Measurements from ENCODE around the gene TRIP13.
A peak's percentile ranks its signal among the peaks of the same experiment; 100 is the strongest.
"Not testable (repeated sequence)": the region's sequence is repeated elsewhere in the genome, so short reads cannot be mapped to it uniquely, and the experiment has no call there.

TRIP13 gene

DNA sequence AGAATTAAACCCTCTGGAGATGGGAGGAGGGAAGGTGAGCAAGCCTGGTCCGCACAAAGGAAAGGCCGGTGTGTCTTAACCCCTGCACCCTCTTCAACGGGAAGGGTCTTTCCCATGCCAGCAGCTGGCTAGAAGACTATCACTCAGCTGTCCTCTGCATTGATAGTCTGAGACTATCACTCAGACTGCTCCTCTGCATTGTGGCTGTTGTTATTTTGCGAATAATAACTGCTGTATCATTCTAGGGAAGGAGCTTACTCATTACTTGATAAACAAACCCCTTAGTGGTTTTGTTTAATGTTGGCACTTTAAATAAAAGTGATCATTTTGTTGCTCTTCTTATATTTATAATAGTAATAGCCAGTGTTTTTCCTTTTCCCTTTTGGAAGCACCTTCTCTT is 8.1 kb downstream of the TRIP13 start:
- DNase-seq: no peak

DNA sequence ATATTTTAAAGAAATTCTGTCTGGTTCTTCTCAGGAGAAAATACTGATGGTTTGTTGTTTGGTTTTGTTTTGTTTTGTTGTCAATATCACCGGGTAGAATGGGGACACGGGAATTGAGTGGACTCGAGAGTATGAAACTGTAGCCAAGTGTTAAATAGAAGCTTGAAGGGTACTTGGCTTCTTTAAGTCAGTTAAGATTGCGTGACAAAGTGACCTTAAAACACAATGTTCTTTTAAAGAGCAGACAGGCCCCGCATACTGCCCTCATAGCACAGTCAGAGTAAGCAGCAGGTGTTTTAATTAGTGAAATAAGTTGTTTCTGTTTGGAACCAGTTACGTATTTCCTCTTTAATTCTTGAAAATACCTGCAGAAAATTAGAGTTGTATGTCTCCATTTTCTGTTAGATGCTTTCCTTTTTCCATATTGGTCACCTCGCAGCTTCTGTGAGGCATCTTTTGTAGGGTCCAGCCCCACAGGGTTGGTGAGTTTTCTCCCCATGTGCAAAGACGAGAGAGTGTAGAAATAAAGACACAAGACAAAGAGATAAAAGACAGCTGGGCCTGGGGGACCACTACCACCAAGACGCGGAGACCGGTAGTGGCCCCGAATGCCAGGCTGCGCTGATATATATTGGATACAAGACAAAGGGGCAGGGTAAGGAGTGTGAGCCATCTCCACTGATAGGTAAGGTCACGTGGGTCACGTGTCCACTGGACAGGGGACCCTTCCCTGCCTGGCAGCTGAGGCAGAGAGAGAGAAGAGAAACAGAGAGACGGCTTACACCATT is 9.6 kb downstream of the TRIP13 start:
- DNase-seq: no peak

DNA sequence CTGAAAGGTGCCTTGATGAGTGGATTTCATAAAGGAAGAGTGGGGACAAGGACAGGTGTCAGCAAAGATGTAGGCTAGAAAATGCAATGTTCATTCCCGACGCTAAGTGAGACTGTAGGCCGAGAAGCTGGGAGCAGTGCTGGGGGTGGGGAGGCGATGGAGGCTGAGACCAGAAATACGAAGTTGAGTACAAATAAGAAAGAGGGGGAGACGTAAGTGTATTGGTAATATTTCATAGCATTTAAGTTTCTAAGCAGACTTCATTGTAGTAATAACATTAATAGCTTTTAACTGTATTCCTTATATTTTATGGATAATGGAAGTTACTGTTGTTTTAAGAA is 11.0 kb downstream of the TRIP13 start:
- DNase-seq: no peak

DNA sequence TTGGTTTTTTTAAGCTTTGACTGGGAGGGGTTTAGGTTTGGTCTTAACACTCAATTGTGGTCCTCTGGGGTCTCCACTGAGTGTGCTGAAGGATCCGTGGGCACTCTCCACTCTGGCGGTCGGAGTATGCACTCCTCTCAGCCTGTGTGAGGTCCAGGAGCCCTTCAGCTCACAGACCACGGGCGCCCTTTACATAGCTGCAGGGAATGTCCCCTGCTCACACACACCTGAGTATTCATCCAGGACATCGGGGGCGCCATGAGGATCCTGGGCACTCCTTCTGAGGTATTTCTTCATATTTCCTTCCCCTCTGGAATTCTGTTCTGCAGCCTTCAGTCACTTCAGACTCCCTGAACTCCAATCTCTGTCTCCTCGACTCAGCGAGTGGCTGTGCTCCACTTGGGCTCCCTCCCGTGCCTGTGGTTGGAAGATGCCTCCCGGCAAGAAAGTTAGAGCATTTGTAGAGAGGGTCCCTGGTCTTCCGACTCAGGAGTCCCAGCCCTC is 12.5 kb downstream of the TRIP13 start:
- no peak for DNase-seq

DNA sequence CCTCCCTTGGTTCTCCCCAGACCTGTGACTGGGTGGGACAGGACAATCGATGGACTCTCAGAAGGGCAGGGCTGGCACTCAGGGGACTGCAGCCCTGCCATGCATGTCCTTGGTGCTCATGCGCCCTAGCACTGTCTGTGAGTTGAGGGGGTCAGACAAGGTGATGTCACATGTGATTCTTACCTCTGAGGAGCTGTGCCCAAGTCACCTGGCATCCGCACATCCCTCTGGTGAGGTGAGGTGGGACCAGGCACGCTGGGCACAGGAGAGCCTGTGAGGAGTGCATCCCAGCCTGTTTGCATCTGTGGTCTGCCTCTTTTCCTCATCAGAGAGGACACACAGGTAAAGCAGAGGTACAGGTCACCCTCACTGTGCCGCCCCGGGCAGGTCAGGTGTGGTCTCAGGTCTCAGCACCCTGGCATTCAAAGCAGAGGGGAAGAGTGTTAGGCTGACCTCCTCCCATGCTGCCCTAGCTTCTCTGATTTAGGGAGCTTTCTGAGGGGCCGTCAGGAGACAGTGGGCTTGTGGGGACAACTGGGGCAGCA is 14.8 kb downstream of the TRIP13 start:
- no peak for DNase-seq

DNA sequence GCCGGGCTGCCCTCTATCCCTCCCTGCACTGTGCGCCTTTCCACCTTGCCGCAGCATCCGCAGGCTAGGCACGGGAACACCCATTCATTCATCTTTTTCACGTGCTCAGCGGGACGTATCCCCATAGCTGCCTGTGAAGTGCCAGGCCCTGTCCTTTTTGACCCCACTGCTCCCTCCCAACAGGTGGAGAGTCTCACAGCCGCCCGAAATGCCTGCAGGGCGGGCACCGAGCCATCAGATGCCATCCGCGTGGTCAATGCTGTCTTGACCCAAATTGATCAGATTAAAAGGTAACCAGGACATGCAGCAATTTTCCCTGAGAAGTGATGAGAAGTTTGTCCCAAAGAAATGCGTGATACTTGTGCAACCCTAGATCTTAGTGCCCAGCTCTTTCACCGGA is 15.5 kb downstream of the TRIP13 start:
- DNase-seq: no peak

DNA sequence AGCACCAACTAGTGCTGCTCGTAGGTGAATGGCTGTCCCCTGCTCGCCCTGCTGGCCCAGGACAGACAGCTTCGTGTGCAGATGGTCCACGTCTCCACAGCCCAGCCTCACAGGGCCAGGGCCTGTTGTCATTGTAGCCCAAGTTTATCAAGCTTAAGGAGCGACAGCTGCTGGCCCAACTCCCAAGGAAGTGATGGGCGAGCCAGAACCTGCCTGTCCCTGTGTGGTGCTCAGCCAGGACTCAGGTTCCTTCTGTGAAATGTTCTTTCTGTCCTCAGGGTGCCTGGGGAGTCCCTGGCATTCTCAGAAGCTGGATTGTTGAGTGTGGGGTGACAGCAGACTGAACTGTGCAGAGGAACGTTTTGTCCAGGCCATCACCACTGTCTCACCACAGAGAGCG is 16.4 kb downstream of the TRIP13 start:
- no peak for DNase-seq

DNA sequence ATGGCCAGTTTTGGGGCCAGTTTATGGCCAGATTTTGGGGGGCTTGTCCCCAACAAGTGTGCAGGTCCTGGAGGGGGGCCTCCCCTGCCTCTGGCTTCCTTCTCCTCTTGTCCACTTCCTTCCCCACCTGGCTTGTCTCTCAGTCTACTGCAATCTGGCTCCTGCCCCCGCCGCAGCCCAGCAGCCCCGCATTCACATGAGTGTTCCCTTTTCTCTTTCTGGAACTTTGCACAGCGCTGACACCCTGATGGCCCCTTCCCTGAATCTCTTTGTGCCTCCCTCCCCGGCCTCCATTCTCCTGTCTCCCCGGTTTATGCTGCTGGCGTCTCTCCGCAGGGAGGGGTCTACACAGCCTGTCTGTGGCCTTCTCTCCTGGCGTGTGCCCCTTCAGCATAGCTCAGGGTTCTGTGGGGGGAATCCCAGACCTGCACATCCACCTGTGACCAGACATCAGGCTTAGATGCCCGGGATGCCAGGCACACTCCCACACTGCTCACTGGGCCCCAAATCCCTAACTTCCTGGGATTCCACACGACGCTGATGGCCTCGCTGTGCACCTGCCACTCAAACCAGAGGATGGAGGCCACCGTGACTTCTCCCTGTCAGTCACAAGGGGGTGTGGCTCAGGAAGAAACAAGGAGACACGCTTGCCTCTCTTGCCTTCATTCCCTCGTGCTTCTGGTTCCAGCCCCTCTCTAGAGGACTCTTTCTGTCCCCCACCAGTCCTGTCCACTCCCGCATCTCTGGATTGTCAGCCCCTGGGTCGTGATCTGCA is 17.5 kb downstream of the TRIP13 start:
- no peak for DNase-seq

DNA sequence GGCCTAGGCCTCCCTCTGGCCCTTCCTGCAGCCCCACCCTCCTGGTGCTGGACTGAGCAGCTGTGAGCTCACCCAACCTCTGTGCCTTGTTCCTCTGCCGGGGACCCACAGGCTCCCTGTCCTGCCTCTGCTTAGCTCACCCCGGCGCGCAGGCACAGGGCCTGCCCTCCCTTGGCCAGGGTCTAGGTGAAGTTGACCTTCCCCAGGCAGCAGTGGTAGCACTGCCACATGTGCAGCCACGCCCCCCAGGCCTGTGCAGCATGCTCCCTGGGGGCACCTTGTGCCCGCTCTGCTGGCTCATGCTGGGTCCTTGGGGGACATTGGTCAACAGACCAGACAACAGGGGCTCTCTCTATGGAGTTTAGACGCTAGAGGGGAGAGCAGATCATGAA is 18.1 kb downstream of the TRIP13 start:
- no peak for DNase-seq

DNA sequence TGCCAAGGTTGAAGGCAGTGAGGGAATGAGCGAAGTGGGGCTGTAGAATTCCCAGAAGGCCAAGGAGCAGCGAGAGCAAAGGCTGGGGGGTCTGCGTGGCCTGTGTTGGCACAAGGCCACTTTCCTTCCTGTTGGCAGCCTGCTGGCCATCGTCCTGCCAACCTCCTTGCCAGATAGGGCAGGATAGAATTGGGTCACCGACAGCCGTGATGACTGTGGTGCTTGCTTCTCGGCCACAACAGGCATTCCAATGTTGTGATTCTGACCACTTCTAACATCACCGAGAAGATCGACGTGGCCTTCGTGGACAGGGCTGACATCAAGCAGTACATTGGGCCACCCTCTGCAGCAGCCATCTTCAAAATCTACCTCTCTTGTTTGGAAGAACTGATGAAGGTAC is 18.9 kb downstream of the TRIP13 start:
- DNase-seq: no peak

DNA sequence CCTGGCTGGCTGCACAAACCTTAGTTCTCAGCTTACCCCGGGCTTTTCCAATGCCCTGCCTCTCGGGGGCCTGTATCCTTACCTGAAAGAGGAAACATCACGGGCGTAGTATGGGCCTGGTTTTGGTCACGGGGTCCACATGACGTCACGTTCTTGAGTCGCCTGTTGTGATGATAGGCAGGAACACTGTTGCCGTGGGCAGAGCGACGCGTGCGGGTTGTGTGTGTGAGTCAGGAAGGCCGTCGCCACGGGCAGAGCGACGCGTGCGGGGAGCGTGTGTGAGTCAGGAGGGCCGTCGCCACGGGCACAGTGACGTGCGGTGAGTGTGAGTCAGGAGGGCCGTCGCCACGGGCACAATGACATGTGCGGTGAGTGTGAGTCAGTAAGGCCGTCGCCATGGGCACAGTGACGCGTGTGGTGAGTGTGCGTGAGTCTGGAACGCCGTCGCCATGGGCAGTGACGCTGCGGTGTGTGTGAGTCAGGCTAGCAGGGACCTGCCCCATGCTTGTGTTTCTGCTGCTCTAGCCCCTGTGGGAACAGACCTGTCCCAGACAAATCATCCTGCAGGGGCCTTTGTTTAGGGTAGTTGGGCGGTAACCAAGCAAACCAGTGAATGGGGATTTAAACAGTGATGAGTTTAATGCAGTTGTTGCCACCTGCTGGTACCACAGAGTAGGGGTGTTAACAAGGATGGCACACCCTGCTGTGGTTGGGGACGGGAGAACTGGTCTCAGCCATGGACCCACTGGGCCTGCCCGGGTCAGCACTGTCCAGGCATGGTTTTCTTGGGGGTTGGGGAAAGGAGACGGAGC is 19.8 kb downstream of the TRIP13 start:
- peak; percentile 71 for DNase-seq

DNA sequence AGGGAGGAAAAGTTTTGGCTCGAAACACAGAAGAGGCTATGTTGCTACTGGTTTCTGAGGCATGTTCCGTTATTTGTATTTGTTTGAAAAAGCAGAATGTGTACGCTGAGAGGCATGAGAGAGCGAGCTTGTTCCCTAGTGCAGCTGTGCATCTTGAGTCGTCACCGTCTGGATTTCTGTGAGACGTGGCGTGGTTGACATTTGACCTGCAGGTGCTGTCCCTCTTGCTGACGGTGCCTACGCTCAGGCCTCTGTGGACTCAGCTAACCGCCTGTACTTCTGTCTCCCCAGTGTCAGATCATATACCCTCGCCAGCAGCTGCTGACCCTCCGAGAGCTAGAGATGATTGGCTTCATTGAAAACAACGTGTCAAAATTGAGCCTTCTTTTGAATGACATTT is 21.5 kb downstream of the TRIP13 start:
- DNase-seq: no peak

DNA sequence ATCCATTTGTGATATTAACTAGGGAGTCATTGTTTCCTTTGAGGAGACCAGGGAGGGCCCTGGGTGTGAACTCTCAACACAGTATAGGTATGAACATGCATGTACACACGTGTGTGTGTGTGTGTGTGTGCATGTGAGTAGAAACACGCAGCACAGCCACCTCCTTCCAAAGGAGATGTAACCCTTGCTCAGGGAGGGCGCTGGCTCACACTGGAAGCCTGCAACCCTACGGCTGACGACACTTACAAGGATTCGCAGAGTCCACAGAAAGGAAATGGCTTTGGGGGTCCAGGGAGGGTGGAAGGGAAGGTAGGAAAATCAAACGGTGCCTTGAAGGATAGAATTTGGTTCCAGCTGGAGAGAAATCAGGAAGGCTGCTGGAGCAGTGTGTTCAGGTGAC is 21.9 kb downstream of the TRIP13 start:
- no peak for DNase-seq

DNA sequence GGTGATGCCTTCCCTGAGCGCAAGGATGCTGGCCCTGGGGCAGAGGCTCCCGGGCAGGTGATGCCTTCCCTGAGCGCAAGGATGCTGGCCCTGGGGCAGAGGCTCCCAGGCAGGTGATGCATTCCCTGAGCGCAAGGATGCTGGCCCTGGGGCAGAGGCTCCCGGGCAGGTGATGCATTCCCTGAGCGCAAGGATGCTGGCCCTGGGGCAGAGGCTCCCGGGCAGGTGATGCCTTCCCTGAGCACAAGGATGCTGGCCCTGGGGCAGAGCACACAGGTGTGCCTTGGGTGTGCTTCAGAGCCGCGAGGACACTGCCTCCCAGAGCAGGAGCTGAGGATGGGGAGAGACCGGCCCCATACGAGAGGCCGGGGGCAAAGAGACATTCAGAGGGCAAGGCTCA is 22.7 kb downstream of the TRIP13 start:
- DNase-seq: not testable (repeated sequence)

DNA sequence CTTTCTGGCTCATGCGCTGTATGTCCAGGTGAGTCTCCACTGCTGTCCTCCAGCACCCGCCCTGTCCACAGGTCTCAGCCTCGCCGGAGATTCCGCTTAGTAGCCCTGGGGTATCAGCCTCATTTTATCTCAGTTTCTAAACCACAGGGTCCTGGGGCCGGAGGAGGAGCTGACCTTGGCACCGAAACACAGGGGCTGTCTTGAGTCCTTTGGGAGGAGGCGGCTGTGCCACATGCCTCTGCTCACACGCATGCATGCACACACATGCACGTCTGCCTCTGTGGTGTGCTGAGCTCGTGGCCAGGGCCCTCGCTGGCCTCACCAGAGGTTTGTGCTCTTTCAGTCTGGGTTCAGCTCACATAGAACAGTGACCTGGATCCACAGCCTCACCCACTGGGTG is 23.3 kb downstream of the TRIP13 start:
- DNase-seq: no peak

DNA sequence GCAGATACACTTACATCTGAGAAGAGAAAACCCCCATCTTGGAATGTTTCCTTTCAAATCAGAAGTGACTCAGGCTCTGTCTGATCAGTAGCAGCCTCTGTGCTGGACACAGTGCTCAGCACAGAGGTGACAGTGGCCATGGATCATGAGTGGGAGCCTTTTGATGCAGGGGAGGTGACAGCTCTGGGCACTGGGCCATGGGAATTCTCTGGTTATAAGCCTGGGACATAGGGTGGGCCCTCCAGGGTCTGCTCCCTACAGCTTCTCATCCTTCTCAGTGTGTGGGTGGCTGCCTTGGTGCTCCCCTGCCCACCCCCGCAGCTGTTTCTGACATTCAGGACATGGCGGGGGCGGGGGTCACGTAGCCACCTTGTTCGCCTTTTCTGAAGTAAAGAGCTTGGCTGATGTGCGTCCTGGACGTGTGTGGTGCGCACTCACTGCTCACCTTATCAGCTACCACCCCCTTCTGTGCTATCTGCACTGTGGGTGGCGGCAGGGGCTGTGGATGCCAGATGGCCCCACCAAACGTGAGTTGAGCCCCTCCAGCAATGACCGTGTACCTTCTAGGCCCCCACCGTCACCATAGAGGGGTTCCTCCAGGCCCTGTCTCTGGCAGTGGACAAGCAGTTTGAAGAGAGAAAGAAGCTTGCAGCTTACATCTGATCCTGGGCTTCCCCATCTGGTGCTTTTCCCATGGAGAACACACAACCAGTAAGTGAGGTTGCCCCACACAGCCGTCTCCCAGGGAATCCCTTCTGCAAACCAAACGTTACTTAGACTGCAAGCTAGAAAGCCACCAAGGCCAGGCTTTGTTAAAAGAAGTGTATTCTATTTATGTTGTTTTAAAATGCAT is 24.0 kb downstream of the TRIP13 start:
- DNase-seq: no peak

DNA sequence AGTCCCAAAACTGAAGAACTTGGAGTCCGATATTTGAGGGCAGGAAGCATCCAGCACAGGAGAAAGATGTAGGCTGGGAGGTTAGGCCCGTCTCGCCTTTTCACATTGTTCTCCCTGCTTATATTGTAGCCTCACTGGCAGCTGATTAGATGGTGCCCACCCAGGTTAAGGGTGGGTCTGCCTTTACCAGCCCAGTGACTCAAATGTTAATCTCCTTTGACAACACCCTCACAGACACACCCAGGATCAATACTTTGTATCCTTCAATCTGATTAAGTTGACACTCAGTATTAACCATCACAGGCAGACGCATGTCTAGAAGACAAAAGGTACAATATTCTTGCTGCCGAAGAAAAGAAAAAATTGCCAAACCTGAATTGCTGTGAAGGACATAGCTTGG is 26.0 kb downstream of the TRIP13 start:
- DNase-seq: not testable (repeated sequence)

DNA sequence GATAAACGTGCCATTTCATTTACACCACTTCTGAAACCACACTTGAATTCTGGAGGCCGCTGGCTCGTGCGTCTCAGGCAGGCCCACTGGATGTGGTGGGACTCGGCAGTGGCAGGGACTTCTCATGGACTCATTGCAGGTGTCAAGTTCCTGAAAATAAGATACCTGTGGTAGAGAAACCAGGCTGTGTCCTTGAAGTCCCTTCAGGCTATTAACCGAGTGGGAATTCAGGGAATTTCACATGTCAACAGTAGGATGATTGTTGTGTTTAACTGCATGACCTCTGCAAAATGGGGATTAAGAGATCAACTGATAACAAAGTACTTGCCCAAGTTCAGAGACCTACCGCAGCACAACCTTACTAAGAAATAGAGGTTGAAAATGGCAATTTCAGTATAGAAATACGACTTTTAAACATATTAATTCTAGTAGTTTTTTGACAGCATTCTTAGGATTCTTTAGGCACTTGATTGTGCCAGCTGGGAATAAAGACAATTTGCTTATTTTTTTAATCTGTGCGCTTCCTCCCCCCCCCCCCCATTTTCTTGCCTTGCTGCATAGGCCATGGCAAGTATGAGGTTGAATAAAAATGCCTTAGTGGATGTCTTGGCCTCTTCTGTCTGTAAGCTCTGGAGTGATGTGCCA is 26.8 kb downstream of the TRIP13 start:
- DNase-seq: no peak

DNA sequence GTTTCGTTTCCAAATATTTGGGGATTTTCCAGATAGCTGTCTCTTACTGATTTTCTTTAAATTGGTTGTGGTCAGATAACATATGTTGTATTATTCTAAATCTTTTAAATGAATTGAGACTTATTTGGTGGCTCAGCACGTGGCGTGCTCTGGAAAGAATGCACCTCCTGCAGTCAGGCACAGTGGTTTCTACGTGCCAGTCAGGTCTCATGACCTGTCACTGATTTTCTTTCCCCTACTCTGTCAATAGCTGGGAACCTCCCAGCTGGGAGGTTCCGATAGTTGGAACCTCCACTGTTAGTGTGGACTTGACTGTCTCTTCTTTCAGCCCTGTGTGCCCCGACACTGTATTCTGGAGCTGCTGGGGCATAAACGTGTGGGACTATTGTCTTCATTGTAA is 27.6 kb downstream of the TRIP13 start:
- no peak for DNase-seq

DNA sequence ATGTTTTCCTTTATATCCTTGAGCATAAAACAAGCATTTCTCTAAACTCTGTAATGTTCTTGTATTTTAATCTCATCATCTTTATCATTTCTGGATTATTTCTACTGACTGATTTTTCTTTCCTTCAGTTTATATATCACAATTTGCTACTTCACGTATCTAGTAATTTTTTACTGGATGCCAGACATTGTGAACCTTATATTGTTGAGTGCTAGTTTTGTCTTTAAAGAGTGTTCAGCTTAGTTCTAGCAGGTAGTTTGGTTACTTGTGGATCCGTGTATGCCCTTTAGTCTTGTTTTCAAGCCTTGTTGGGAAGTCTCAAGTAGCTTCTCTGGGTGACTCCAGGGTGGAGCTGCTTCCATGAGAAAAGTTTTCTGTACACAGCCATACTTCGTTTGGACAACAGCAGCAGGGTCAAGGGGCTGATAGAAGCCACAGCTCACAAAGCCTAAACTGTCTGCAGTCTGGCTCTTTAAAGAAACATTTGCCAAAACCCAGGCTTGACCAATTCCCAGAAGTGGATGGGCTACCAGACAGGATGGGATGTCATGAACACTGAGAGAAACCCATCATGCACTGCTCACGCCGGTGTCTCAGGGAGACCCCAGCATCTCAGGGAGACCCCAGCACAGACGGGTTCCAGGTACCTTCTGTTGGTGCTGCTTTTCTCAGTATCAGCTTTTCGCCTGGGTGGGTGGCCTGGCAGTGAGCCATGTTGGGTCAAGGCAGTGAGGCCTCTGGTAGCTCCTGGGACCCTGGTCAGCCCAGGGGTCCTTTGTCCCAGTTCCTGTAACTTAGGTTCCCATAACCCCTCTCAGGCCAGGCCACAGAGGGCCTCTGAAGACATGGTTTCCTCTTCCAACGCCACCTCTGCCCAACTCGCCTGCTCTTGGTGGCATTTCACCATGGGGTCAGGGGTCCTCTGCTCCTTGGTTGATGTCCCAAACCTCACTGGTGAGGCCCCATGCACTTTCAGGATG is 29.1 kb downstream of the TRIP13 start:
- DNase-seq: no peak

All from activated CD4-positive, alpha-beta T cell treated with anti-CD3 and anti-CD28 coated beads, Interleukin-2, amount 50 U/mL, for 1 hour (primary cell).